Measurements from ENCODE around the gene SETD5. TPM values are rescaled to one million over a fixed set of nuclear protein-coding genes. Genes with fewer than 3 reads are reported as not detected.

The SETD5 gene
- total RNA-seq, 1 donor from 2014 or later = 123 TPM

- H3K4me1 Mint-ChIP-seq (ENCODE audit: low read depth) = peaks cover 6% of the 10 kb centered on the region
- no peak for DNase-seq (ENCODE audit: low spot score)
- no peak overlapping the region for H3K4me3 Mint-ChIP-seq (ENCODE audit: unreplicated experiment)
- peak overlapping the region; percentile 15 for H3K27ac Mint-ChIP-seq (ENCODE audit: unreplicated experiment)
- TF ChIP-seq CTCF (IDR thresholded peaks at IDR 0.05) = no peak
- H3K36me3 Mint-ChIP-seq (ENCODE audit: low read depth) = peaks cover 45% of the 10 kb centered on the region
- no peaks in the 10 kb centered on the region for H3K27me3 Mint-ChIP-seq (ENCODE audit: low read depth)
- no peaks in the 10 kb centered on the region for H3K9me3 Mint-ChIP-seq (ENCODE audit: low read depth)
Observed at GRCh38 chr3:9441501-9442221, 44.2 kb downstream of the SETD5 start.

DNA sequence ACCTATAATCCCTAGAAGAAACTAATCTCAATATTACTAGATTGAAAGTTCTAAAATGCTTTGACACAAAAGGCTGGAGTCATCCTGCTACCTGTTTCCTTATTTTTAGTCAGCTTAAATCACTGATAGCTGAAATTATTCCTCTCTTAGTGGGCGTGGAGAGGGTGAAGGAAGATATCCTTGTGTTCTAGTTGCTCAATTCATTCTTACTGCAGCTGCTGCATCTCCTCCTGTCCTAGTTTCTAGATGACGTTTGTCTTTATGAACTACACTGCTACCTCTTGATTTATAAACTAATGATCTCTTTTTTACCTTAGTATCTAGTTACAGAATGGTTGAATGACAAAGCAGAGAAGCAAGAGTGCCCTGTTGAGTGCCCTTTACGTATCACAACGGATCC is 50.7 kb downstream of the SETD5 start:
- no peak for TF ChIP-seq CTCF (IDR thresholded peaks at IDR 0.05)
- Mint-ChIP-seq H3K27me3 (ENCODE audit: low read depth) (no peaks in the 10 kb centered on the region), H3K36me3 (ENCODE audit: low read depth) (peaks cover 51% of the 10 kb centered on the region), H3K9me3 (ENCODE audit: low read depth) (no peaks in the 10 kb centered on the region), H3K27ac (ENCODE audit: unreplicated experiment) (peak overlapping the region; percentile 34), H3K4me3 (ENCODE audit: unreplicated experiment) (no peak overlapping the region), H3K4me1 (ENCODE audit: low read depth) (no peaks in the 10 kb centered on the region)
- no peak for DNase-seq (ENCODE audit: low spot score)

GRCh38 chr3:9448643-9449042 is 51.2 kb downstream of the SETD5 start:
- Mint-ChIP-seq H3K27ac (ENCODE audit: unreplicated experiment) (peak overlapping the region; percentile 34), H3K27me3 (ENCODE audit: low read depth) (no peaks in the 10 kb centered on the region), H3K9me3 (ENCODE audit: low read depth) (no peaks in the 10 kb centered on the region), H3K36me3 (ENCODE audit: low read depth) (peaks cover 52% of the 10 kb centered on the region), H3K4me3 (ENCODE audit: unreplicated experiment) (no peak overlapping the region), H3K4me1 (ENCODE audit: low read depth) (no peaks in the 10 kb centered on the region)
- no peak for DNase-seq (ENCODE audit: low spot score)
- no peak for TF ChIP-seq CTCF (IDR thresholded peaks at IDR 0.05)

- Mint-ChIP-seq H3K36me3 (ENCODE audit: low read depth) (peaks cover 48% of the 10 kb centered on the region), H3K27me3 (ENCODE audit: low read depth) (no peaks in the 10 kb centered on the region), H3K4me3 (ENCODE audit: unreplicated experiment) (no peak overlapping the region), H3K9me3 (ENCODE audit: low read depth) (no peaks in the 10 kb centered on the region), H3K4me1 (ENCODE audit: low read depth) (no peaks in the 10 kb centered on the region), H3K27ac (ENCODE audit: unreplicated experiment) (no peak overlapping the region)
- TF ChIP-seq CTCF (IDR thresholded peaks at IDR 0.05) = no peak
- DNase-seq (ENCODE audit: low spot score) = no peak
Observed at GRCh38 chr3:9450126-9450525, 52.7 kb downstream of the SETD5 start.

GRCh38 chr3:9450991-9451390 is 53.6 kb downstream of the SETD5 start:
- H3K27ac Mint-ChIP-seq (ENCODE audit: unreplicated experiment) = no peak overlapping the region

More at GRCh38 chr3:9450991-9451390, 53.6 kb downstream of the SETD5 start:
- Mint-ChIP-seq H3K36me3 (ENCODE audit: low read depth) (peaks cover 47% of the 10 kb centered on the region), H3K4me1 (ENCODE audit: low read depth) (no peaks in the 10 kb centered on the region), H3K27me3 (ENCODE audit: low read depth) (no peaks in the 10 kb centered on the region), H3K4me3 (ENCODE audit: unreplicated experiment) (no peak overlapping the region), H3K9me3 (ENCODE audit: low read depth) (no peaks in the 10 kb centered on the region)
- TF ChIP-seq CTCF (IDR thresholded peaks at IDR 0.05) = no peak
- no peak for DNase-seq (ENCODE audit: low spot score)

Measured in chondrocyte (in vitro differentiated cells).